Right cardiac atrium (tissue), 5 donors: ENCODE data around the gene TCERG1. TPM values are rescaled to one million over a fixed set of nuclear protein-coding genes. Genes with fewer than 3 reads are reported as not detected.

Experiments
- ATAC-seq, 2 donors: fragments of 200-7000 bp; cut with Tn5 transposase; one replicate each; pipeline versions ENCODE4 v1.8.0 to v1.9.1; 2020; ENCODE audit warnings: moderate library complexity in 2 of 2, mild to moderate bottlenecking in 1 of 2
- DNase-seq, 3 donors: peaks; one replicate each; pipeline ENCODE4 v3.0.0-alpha.2; 2020
- H3K27ac ChIP-seq: one replicate; pipeline ENCODE4 v1.5.1; 2013; ENCODE audit warnings: mild to moderate bottlenecking, low read length, control low read depth, moderate library complexity
- H3K27me3 ChIP-seq: one replicate; pipeline ENCODE4 v1.6.1; 2013; ENCODE audit not compliant: control insufficient read depth, insufficient read depth
- H3K4me1 ChIP-seq: one replicate; pipeline ENCODE4 v1.6.1; 2013; ENCODE audit warnings: low read length; ENCODE audit not compliant: control insufficient read depth, insufficient read depth
- H3K4me3 ChIP-seq: one replicate; pipeline ENCODE4 v1.5.1; 2013; ENCODE audit warnings: low read length, control low read depth
- H3K9me3 ChIP-seq: one replicate; pipeline ENCODE4 v1.6.1; 2013; ENCODE audit warnings: low read length; ENCODE audit not compliant: control insufficient read depth
- WGBS: extraction: QIAGEN DNeasy Blood & Tissue Kit; methylation state at CpG from one replicate; pipeline ENCODE4 v1.1.7; 2013; 5-methylcytosine and 5-hydroxymethylcytosine counted together
- intact Hi-C, 4 donors: fragments of 100-400 bp; cut with DNase I; formaldehyde crosslinking; loops; one replicate each; pipeline versions ENCODE4 v1.11.0 to v1.14.0; 2022 to 2023
- long read RNA-seq, 4 donors: library from polyadenylated mRNA; unstranded; transcript quantifications; one replicate each; pipeline ENCODE4 v2.0.0, GENCODE V29; 2020 to 2021
- polyA plus RNA-seq: library from polyadenylated mRNA; stranded (reverse); fragments of 200-250 nt; gene quantifications from one replicate; pipeline ENCODE4 v1.2.3, GENCODE V29; 2013
- total RNA-seq, 4 donors: library from RNA; stranded (reverse); fragmentation: NEBNext Ultra II Directional; extraction: Animal tissue kit (Norgen Biotek cat#: 25700); gene quantifications; one replicate each; pipeline ENCODE4 v1.2.1, GENCODE V29; 2021
- donor health status: healthy with polysubstance abuse.
- donor health status: DM: no; HTN: yes; CAD: no.
- donor health status: DM: no; HTN: no; CAD: no.
- donor health status: DM: no; HTN: yes; CAD: no; lungs with severe emphysema.
- donor health status: DM: yes; HTN: yes; CAD: no.

Gene TCERG1
- total RNA-seq (10 to 100 TPM; 21.2 to 27.9 (median 24.6) TPM), polyA plus RNA-seq (17.8 TPM)
- long read RNA-seq, donor 1, full-length matches to known transcripts, result 10 of 43 reads
- long read RNA-seq, donor 1, partial matches to known transcripts, result 25 of 43 reads
- long read RNA-seq, donor 1, other reads (novel, unspliced or antisense), result 8 of 43 reads
- long read RNA-seq, donor 2, partial matches to known transcripts, result 3 of 5 reads
- long read RNA-seq, donor 2, other reads (novel, unspliced or antisense), result 2 of 5 reads
- long read RNA-seq, donor 3, partial matches to known transcripts, result 31 of 42 reads
- long read RNA-seq, donor 3, other reads (novel, unspliced or antisense), result 11 of 42 reads
- long read RNA-seq, donor 4, partial matches to known transcripts, result 1 of 7 reads
- long read RNA-seq, donor 4, other reads (novel, unspliced or antisense), result 4 of 7 reads

DNA sequence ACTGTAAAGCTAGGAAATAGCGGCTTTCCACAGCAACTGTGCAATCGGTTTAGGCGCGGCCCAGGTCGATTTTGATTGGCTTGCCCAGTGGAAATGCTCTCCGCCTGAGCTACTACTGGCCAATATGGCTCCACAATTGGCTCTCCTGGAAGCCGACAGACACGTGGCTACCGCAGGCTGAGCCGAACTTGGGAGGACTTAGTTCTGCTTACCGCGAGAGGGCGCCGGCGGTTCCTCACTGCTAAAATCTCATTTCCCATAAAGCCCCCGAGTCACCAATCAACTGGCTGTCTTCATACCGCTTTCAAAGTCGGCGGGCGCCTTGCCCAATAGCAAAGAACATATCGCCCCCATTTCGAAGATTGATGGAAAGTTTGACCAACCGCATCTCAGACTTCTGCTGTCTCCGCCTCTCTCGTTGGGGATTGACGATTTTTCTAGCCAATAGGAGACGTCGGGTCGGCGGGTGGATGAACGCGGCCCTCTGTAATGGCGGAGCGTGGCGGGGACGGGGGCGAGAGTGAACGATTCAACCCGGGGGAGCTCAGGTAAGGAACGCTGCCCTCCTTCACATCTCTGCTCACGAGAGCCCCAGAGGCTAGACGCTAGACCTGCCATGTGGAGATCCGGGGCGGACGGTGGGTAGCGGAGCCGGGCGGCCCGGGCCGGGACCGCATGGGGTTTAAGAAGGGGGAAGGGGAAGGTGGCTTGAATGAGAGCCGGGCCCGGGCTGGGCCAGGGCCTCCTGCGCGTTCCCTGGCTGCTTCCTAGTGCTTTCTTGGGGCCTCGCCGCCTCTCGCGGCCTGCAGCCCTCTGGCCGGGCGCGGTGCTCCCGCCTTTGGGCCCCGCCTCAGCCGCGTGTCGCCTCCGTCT, at the start of gene TCERG1:
TCERG1 (plus strand) TSS at position 473 of the 873 bp plus-strand sequence; CDS start at position 490, 17 bp downstream.
- WGBS, result under 1% methylated on average over 68 of the region's 68 CpGs
- H3K4me1 ChIP-seq, result peaks cover 3% of the 10 kb centered on the region
- intact Hi-C loops, result no loop called here
- DNase-seq, result peak; percentile 99 to 100 (median 100)
- no peaks in the 10 kb centered on the region for H3K27me3 ChIP-seq
- H3K9me3 ChIP-seq, result no peaks in the 10 kb centered on the region
- peak within 1 kb of the TSS; percentile 92 for H3K4me3 ChIP-seq
- H3K27ac ChIP-seq, result peak within 1 kb of the TSS; percentile 94
- ATAC-seq, result peak; percentile 97 to 98

DNA sequence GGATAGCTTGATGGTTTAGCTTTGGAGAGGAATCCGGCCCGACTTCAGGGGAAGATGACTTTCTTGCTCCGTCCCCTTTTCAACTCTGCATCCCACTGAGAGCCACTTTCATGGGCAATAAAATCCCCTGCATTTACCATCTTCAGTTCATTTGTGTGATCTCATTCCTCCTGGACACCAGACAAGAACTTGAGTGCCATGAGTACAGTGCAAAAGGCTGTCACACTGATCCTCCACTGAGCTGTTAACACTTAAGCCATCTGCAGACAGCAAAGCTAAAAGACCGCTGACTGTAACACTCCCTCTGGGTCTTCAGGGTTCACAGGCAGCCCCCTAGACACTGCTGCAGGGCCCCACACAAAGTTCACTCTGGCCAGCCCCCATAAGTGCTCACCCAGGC, 48.3 kb upstream of the TCERG1 start:
- Histone ChIP-seq H3K9me3 (no peaks in the 10 kb centered on the region), H3K27ac (no peak overlapping the region), H3K4me1 (no peaks in the 10 kb centered on the region), H3K4me3 (no peak overlapping the region), H3K27me3 (no peaks in the 10 kb centered on the region)
- intact Hi-C loops, result no loop called here
- 84% methylated on average over 4 of the region's 4 CpGs for WGBS
- DNase-seq, result no peak
- no peak for ATAC-seq

DNA sequence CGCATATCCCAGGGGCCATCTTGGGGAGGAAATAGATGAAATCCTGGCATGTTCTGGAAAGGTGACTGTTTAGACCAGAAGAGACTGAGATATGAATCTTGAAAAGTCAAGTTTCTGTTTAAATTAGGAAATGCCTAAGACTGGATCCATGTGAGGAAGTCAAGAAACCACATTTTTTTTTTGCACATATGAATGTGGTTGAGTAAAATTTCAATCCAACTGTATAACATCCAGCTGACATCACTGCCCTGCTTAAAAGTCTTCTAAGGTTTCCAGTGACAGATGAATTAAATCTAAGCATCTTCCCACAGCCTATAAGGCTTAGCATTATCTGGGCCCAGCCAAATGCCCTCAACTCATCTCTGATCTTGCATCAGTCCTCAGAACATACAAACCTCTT, 47.7 kb upstream of the TCERG1 start:
- WGBS, result 83% methylated on average over 1 of the region's 1 CpG
- intact Hi-C loops, result no loop called here
- Histone ChIP-seq H3K27me3 (no peaks in the 10 kb centered on the region), H3K4me1 (no peaks in the 10 kb centered on the region), H3K4me3 (no peak overlapping the region), H3K27ac (no peak overlapping the region), H3K9me3 (no peaks in the 10 kb centered on the region)
- DNase-seq (no peak), ATAC-seq (no peak)

DNA sequence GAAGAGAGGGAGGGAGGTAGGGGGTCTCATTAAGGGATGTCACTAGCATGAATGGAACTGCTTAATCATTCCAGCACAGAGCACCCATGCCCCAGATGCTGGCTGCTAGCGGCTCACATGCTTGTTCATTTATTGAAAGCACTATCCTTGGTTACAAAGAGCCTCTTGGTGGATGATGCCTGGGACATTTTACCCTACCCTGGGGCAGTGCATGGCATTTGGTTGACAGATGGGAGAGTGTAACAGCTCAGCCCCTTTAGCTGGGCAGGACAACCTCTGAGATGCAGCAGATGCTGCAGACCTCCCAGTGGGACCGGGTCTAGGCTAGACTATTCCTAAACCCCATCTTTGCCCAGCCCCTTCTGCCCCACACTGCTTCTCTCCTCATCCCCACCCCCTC, 46.9 kb upstream of the TCERG1 start:
- WGBS, result 72% methylated on average over 2 of the region's 2 CpGs
- no peaks in the 10 kb centered on the region for H3K27me3 ChIP-seq
- H3K27ac ChIP-seq, result no peak overlapping the region
- intact Hi-C loops, result no loop called here
- no peak overlapping the region for H3K4me3 ChIP-seq
- H3K9me3 ChIP-seq, result no peaks in the 10 kb centered on the region
- no peaks in the 10 kb centered on the region for H3K4me1 ChIP-seq
- ATAC-seq, result no peak
- no peak for DNase-seq

DNA sequence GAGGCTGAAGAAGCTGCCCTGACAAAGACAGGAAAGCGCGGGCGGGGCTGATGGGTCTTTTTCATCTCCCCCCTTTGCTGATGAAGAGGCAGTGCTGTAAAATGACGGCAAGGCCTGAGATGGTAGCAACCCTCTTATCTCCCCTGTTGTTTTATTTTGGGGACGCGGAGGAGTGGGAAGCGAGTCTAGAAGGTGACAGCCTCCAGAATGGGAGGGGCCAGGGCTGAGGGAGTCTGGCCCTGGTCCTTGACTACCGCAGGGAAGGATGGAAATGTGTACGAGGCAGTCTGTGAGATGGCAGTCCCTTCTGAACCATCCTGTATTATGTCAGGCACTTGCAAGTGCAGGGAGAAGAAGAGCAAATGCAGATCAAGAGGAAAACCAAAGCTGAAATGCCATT, 46.1 kb upstream of the TCERG1 start:
- H3K27me3 ChIP-seq, result no peaks in the 10 kb centered on the region
- no peak overlapping the region for H3K27ac ChIP-seq
- 44% methylated on average over 9 of the region's 9 CpGs for WGBS
- DNase-seq (no peak), ATAC-seq (no peak)
- no peak overlapping the region for H3K4me3 ChIP-seq
- H3K9me3 ChIP-seq, result no peaks in the 10 kb centered on the region
- H3K4me1 ChIP-seq, result no peaks in the 10 kb centered on the region
- intact Hi-C loops, result no loop called here

DNA sequence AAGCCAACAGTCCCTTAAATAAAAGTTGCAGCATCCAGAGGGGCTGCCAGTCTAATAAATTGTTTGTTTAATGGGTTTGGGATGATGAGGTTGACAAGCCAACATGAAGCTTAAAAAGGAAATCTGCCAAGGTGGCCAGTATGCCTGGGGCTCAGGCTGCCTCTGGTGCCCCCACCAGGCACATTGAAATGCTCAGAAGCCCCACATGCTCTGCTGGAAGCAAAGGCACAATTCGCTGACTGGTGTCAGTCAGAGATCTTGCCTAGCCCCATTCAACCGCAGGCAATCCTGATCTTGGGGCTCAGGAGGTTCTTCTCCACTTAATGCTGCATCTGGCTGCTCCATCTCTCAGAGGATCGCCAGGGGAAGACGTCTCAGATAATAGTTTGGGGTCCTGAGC, 44.2 kb upstream of the TCERG1 start:
- intact Hi-C loops, result no loop called here
- Histone ChIP-seq H3K4me1 (no peaks in the 10 kb centered on the region), H3K4me3 (no peak overlapping the region), H3K9me3 (no peaks in the 10 kb centered on the region), H3K27ac (no peak overlapping the region), H3K27me3 (no peaks in the 10 kb centered on the region)
- DNase-seq (no peak), ATAC-seq (no peak)
- 55% methylated on average over 4 of the region's 4 CpGs for WGBS

DNA sequence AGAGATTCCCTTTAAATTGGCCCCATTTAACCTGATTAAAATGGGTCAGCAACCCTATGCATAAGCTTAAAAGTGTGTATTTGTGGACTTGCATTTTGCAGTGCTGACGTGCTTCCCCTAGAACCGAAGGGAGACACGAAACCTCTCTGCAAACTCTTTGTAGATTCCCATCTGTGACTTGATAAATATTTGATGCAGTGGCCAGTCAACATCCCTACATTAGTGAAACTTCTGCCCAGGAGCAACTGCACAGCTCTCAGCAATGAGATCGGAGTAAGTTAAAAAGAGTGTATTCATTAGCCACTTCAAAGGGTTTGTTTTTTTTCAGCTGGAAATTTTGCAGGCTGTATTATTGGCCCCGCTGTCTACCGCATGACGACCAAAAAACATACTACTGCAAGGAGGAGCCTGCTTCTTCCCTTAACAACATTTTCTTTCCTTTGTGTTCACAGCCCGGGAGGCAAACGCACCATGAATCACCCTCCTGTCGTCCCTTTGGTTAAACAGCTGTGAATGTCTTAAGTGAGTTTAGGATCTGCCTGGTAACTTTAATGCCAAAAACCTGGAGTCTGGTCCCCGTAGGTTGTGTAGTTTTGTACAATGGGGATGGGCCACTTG, 38.0 kb upstream of the TCERG1 start:
- 54% methylated on average over 11 of the region's 11 CpGs for WGBS
- intact Hi-C loops, result no loop called here
- ATAC-seq (no peak), DNase-seq (no peak)
- Histone ChIP-seq H3K4me3 (no peak overlapping the region), H3K27me3 (no peaks in the 10 kb centered on the region), H3K4me1 (no peaks in the 10 kb centered on the region), H3K9me3 (no peaks in the 10 kb centered on the region), H3K27ac (no peak overlapping the region)

DNA sequence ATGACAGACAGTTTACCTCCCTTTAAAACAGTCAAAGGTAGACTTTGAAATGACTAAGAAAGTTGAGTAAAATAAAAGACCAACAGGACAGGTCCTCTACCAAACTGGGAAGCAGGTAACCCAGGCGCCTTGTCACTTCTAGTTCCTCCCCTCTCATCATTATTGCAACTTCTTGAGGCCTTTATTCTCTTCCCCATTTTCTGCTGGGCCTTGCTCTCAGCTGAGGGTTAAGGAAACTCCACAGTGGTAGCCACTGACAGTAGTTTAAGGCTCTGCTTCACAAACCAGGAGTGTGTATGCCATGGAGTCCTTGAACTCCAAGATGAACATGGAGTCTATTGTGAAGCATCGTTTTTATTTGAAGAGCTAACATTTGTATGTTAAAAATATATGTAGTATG, 36.9 kb upstream of the TCERG1 start:
- ATAC-seq (no peak), DNase-seq (no peak)
- H3K9me3 ChIP-seq, result no peaks in the 10 kb centered on the region
- no peaks in the 10 kb centered on the region for H3K4me1 ChIP-seq
- intact Hi-C loops, result no loop called here
- no peak overlapping the region for H3K27ac ChIP-seq
- no peak overlapping the region for H3K4me3 ChIP-seq
- H3K27me3 ChIP-seq, result no peaks in the 10 kb centered on the region
- WGBS, result 87% methylated on average over 2 of the region's 2 CpGs

DNA sequence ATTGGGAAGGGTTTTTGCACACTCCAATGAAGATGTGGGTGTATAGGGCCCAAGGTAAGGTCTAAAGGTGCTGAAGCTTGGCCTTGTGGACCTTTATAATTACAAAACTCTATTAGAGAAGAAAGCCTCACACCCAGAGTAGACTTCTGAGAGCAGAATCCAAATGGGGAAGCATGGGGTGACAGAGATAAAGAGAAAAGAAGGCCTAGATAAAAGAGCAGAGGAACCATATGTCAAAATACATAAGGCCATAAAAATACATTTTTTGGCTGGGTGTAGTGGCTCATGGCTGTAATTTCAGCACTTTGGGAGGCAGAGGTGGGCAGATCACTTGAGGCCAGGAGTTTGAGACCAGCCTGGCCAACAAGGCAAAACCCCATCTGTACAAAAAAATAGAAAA, 27.4 kb upstream of the TCERG1 start:
- no peak for ATAC-seq

DNA sequence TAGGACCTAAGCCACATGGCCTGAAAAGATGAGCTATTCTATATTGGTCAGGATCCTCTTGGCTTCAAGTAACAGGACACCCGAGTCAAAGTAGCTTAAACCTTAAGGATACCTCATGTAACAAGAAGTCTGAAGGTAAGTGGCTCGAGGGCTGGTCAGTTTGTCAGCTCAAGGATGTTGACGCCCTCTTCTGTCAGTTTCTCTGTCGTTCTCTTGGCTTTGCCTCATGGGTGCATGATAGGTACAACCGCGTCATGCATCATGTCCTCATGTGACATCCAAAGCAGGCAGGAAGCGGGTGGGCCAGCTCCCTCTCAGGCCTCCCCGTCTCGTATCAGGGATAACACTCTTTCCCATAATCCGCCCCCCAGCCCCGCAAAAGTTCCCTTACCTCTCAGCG, 22.1 kb upstream of the TCERG1 start:
- DNase-seq (peak in 1 of 3 donors; percentile 21), ATAC-seq (no peak)
- Histone ChIP-seq H3K9me3 (no peaks in the 10 kb centered on the region), H3K27ac (no peak overlapping the region), H3K4me1 (no peaks in the 10 kb centered on the region), H3K4me3 (no peak overlapping the region), H3K27me3 (no peaks in the 10 kb centered on the region)
- intact Hi-C loops, result loop anchor here in 3 of 4 donors (5.0 kb wide), 1 partner anchor 133 kb away; no protein-coding TSS in a partner anchor
- 67% methylated on average over 12 of the region's 12 CpGs for WGBS

More for the DNA sequence above, 27.4 kb upstream of the TCERG1 start:
- no peaks in the 10 kb centered on the region for H3K9me3 ChIP-seq
- no peak for DNase-seq
- H3K27ac ChIP-seq, result no peak overlapping the region
- intact Hi-C loops, result no loop called here
- no peak overlapping the region for H3K4me3 ChIP-seq
- no peaks in the 10 kb centered on the region for H3K4me1 ChIP-seq
- no peaks in the 10 kb centered on the region for H3K27me3 ChIP-seq

DNA sequence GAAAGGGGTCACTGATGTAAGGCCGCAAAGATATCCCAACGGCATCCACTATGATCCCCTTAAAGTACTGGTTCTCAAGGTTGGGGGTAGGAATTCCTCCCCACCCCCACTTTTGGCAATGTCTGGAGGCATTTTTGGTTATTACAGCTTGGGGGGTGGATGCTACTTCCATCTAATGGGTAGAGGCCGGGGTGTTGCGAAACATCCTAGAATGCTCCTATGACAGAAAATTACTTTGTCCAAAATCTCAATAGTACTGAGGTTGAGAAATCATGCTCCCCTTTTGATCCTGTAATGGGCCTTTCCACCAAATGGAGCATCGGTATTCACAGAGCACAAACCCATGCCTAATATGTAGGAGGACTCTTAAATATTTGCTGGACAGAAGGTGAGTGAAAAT, 20.8 kb upstream of the TCERG1 start:
- ATAC-seq (no peak), DNase-seq (no peak)
- H3K27me3 ChIP-seq, result no peaks in the 10 kb centered on the region
- no peak overlapping the region for H3K4me3 ChIP-seq
- H3K27ac ChIP-seq, result no peak overlapping the region
- no peaks in the 10 kb centered on the region for H3K4me1 ChIP-seq
- 76% methylated on average over 5 of the region's 5 CpGs for WGBS
- intact Hi-C loops, result loop anchor here (2.0 to 5.0 kb wide), 2 partner anchors 134 kb away; no protein-coding TSS in a partner anchor
- no peaks in the 10 kb centered on the region for H3K9me3 ChIP-seq
